H1 (cell line): ENCODE data around the gene INPP5A. TPM values are rescaled to one million over a fixed set of nuclear protein-coding genes. Genes with fewer than 3 reads are reported as not detected.

Experiments
- CTCF ChIA-PET: fragments of 300-600 bp; sonication (Branson Sonifier 250); formaldehyde crosslinking; loops from one replicate; lab custom pipeline; 2021; ENCODE audit not compliant: partially characterized antibody; lab: Charles Lee
- POLR2A ChIA-PET: fragments of 300-600 bp; sonication (Branson Sonifier 250); formaldehyde crosslinking; loops from one replicate; lab custom pipeline; 2021; ENCODE audit warnings: inconsistent platforms; ENCODE audit not compliant: partially characterized antibody; lab: Charles Lee
- DNase-seq, 2 experiments: peaks; one replicate each; pipeline versions ENCODE4 v3.0.0 to v3.0.0-alpha.2; 2010 to 2022; ENCODE audit warnings: low spot score in 2 of 2, low read depth in 1 of 2, mixed read lengths in 1 of 2
- FAIRE-seq: peaks from 2 replicates; lab custom pipeline; 2011; peaks lifted over from hg19 to GRCh38; lab: Jason Lieb, UNC
- H2AFZ ChIP-seq: 2 replicates; pipeline ENCODE4 v1.8.1; 2012; ENCODE audit warnings: low read length, inconsistent platforms
- H2AK5ac ChIP-seq: 2 replicates; pipeline ENCODE4 v1.6.1; 2013; ENCODE audit warnings: low read depth, low read length
- H2BK120ac ChIP-seq: replicated peaks from 2 replicates; pipeline ENCODE3; 2013; ENCODE audit warnings: low read depth, low read length, inconsistent platforms
- H2BK12ac ChIP-seq: 2 replicates; pipeline ENCODE4 v1.6.1; 2013; ENCODE audit warnings: low read depth, low read length
- H2BK15ac ChIP-seq: 2 replicates; pipeline ENCODE4 v1.6.1; 2013; ENCODE audit warnings: low read length
- H2BK20ac ChIP-seq: 2 replicates; pipeline ENCODE4 v1.6.1; 2013; ENCODE audit warnings: low read length
- H2BK5ac ChIP-seq: 2 replicates; pipeline ENCODE4 v1.6.1; 2013; ENCODE audit warnings: low read depth, low read length
- H3K14ac ChIP-seq: 2 replicates; pipeline ENCODE4 v1.6.1; 2013; ENCODE audit warnings: inconsistent platforms; ENCODE audit not compliant: insufficient read length
- H3K18ac ChIP-seq: 2 replicates; pipeline ENCODE4 v1.6.1; 2013; ENCODE audit warnings: low read length; ENCODE audit errors: extremely low read depth
- H3K23ac ChIP-seq: 2 replicates; pipeline ENCODE4 v1.6.1; 2013; ENCODE audit warnings: inconsistent platforms; ENCODE audit not compliant: insufficient read length
- H3K23me2 ChIP-seq: 2 replicates; pipeline ENCODE4 v1.6.1; 2013; ENCODE audit warnings: low read depth, low read length
- H3K27ac ChIP-seq: 2 replicates; pipeline ENCODE4 v1.6.1; 2011; ENCODE audit warnings: low read depth, low read length, inconsistent platforms
- H3K27me3 ChIP-seq, 4 experiments: replicated peaks in 1 of 4; 1 replicate in 1 of 4; 2 replicates in 3 of 4; pipeline versions ENCODE4 v1.6.1 to v1.8.1; 2011 to 2013; ENCODE audit warnings: low read length in 3 of 4, mild to moderate bottlenecking in 3 of 4, inconsistent platforms in 2 of 4, mixed read lengths in 2 of 4, moderate library complexity in 1 of 4; ENCODE audit not compliant: control insufficient read depth in 3 of 4, insufficient read depth in 3 of 4; ENCODE audit errors: extremely low read depth in 1 of 4
- H3K36me3 ChIP-seq, 4 experiments: 2 replicates each; pipeline versions ENCODE4 v1.6.1 to v1.8.1; 2011 to 2013; ENCODE audit warnings: mild to moderate bottlenecking in 4 of 4, low read length in 3 of 4, moderate library complexity in 2 of 4, control low read depth in 1 of 4, inconsistent platforms in 1 of 4; ENCODE audit not compliant: insufficient read depth in 4 of 4, control insufficient read depth in 2 of 4
- H3K4ac ChIP-seq: replicated peaks from 2 replicates; pipeline ENCODE3; 2013; ENCODE audit warnings: low read length, low read depth, mixed read lengths, inconsistent platforms; ENCODE audit not compliant: insufficient read length
- H3K4me1 ChIP-seq, 4 experiments: replicated peaks in 1 of 4; 1 replicate in 1 of 4; 2 replicates in 3 of 4; pipeline versions ENCODE4 v1.6.1 to v1.8.1; 2011 to 2013; ENCODE audit warnings: low read length in 3 of 4, inconsistent platforms in 2 of 4, mixed read lengths in 1 of 4; ENCODE audit not compliant: insufficient read depth in 4 of 4, control insufficient read depth in 3 of 4
- H3K4me2 ChIP-seq, 2 experiments: 2 replicates each; pipeline versions ENCODE4 v1.6.1 to v1.8.1; 2011 to 2013; ENCODE audit warnings: low read depth in 2 of 2, low read length in 2 of 2, control low read depth in 1 of 2, inconsistent platforms in 1 of 2, mild to moderate bottlenecking in 1 of 2; ENCODE audit not compliant: insufficient read depth in 1 of 2
- H3K4me3 ChIP-seq, 4 experiments: fragments of 200-600, 300-600 bp in 1 of 4; sonication (generic), shearing (Covaris generic), sonication (Bioruptor Twin) in 1 of 4; 2 replicates each; pipeline versions ENCODE4 v1.5.1 to v1.8.1; 2011 to 2016; ENCODE audit warnings: low read length in 4 of 4, low read depth in 3 of 4, control low read depth in 2 of 4, inconsistent platforms in 2 of 4, mild to moderate bottlenecking in 2 of 4, mixed read lengths in 1 of 4, moderate library complexity in 1 of 4; ENCODE audit not compliant: insufficient read depth in 2 of 4; ENCODE audit errors: extremely low read depth in 1 of 4
- H3K56ac ChIP-seq: replicated peaks from 2 replicates; pipeline ENCODE3; 2013; ENCODE audit warnings: low read depth, mild to moderate bottlenecking, mixed read lengths, low read length, inconsistent platforms; ENCODE audit not compliant: insufficient read length
- H3K79me1 ChIP-seq: 2 replicates; pipeline ENCODE4 v1.6.1; 2013; ENCODE audit warnings: low read depth, low read length, control low read depth
- H3K79me2 ChIP-seq, 2 experiments: 2 replicates each; pipeline versions ENCODE4 v1.6.1 to v1.8.1; 2012 to 2013; ENCODE audit warnings: low read length in 2 of 2, mild to moderate bottlenecking in 2 of 2, inconsistent platforms in 1 of 2; ENCODE audit not compliant: insufficient read depth in 2 of 2, control insufficient read depth in 1 of 2
- H3K9ac ChIP-seq, 4 experiments: replicated peaks in 1 of 4; 1 replicate in 1 of 4; 2 replicates in 3 of 4; pipeline versions ENCODE4 v1.6.1 to v1.8.1; 2011 to 2013; ENCODE audit warnings: low read depth in 3 of 4, low read length in 3 of 4, control low read depth in 2 of 4, mild to moderate bottlenecking in 2 of 4, moderate library complexity in 2 of 4, inconsistent platforms in 1 of 4; ENCODE audit errors: extremely low read depth in 1 of 4
- H3K9me3 ChIP-seq, 2 experiments: 2 replicates each; pipeline versions ENCODE4 v1.6.1 to v1.8.1; 2012 to 2013; ENCODE audit warnings: mild to moderate bottlenecking in 2 of 2, moderate library complexity in 2 of 2, control low read depth in 1 of 2, inconsistent platforms in 1 of 2, low read depth in 1 of 2, low read length in 1 of 2, mixed read lengths in 1 of 2; ENCODE audit not compliant: insufficient read depth in 2 of 2
- H4K20me1 ChIP-seq, 2 experiments: replicated peaks in 1 of 2; 2 replicates each; pipeline versions ENCODE3 to v1.8.1; 2011 to 2013; ENCODE audit warnings: inconsistent platforms in 2 of 2, low read length in 2 of 2, mild to moderate bottlenecking in 1 of 2; ENCODE audit not compliant: insufficient read depth in 2 of 2, control insufficient read depth in 1 of 2
- H4K5ac ChIP-seq: 2 replicates; pipeline ENCODE4 v1.6.1; 2013; ENCODE audit warnings: low read length, low read depth, mixed read lengths, inconsistent platforms; ENCODE audit not compliant: insufficient read length
- H4K8ac ChIP-seq: 2 replicates; pipeline ENCODE4 v1.8.0; 2013; ENCODE audit warnings: mild to moderate bottlenecking, moderate library complexity, low read length, inconsistent platforms; ENCODE audit not compliant: insufficient read depth; ENCODE audit errors: extremely low read depth
- H4K91ac ChIP-seq: replicated peaks from 2 replicates; pipeline ENCODE3; 2013; ENCODE audit warnings: low read length, mixed read lengths, inconsistent platforms; ENCODE audit not compliant: insufficient read length
- BRCA1 ChIP-seq: IDR thresholded peaks from 2 replicates; pipeline ENCODE4 v1.6.1; 2012; ENCODE audit warnings: low read depth, low read length, improper control_type of control experiment
- CBX8 ChIP-seq: fragments of 300-800, 300-1000 bp; sonication (generic); IDR thresholded peaks from 2 replicates; pipeline ENCODE4 v1.7.1; 2016; ENCODE audit warnings: low read depth, low read length, borderline replicate concordance
- CEBPB ChIP-seq: IDR thresholded peaks from 2 replicates; pipeline ENCODE4 v1.6.1; 2012; ENCODE audit warnings: low read depth, low read length
- CHD2 ChIP-seq: IDR thresholded peaks from 2 replicates; pipeline ENCODE4 v1.6.1; 2012; ENCODE audit warnings: low read length, improper control_type of control experiment
- CTCF ChIP-seq, 3 experiments: IDR thresholded peaks; 1 replicate in 2 of 3; 2 replicates in 1 of 3; pipeline versions ENCODE4 v1.5.1 to v1.6.1; 2011; ENCODE audit warnings: low read length in 3 of 3, mild to moderate bottlenecking in 3 of 3, inconsistent platforms in 2 of 3, low read depth in 1 of 3, moderate library complexity in 1 of 3; ENCODE audit not compliant: insufficient read depth in 1 of 3; ENCODE audit errors: control extremely low read depth in 1 of 3
- E2F6 ChIP-seq: IDR thresholded peaks from 2 replicates; pipeline ENCODE4 v1.6.1; 2012; ENCODE audit warnings: inconsistent platforms
- JUN ChIP-seq: IDR thresholded peaks from 2 replicates; pipeline ENCODE4 v1.6.1; 2011; ENCODE audit warnings: low read depth, mild to moderate bottlenecking, improper control_type of control experiment, low read length
- PHF8 ChIP-seq: fragments of 200-600 bp; sonication (generic); conservative IDR thresholded peaks from 2 replicates; pipeline ENCODE4 v1.7.1; 2012; ENCODE audit warnings: low read depth, mild to moderate bottlenecking, inconsistent platforms, low read length, moderate library complexity
- POU5F1 ChIP-seq: IDR thresholded peaks from 2 replicates; pipeline ENCODE4 v1.6.1; 2011; ENCODE audit warnings: low read depth, mild to moderate bottlenecking, low read length, moderate library complexity
- SP1 ChIP-seq: IDR thresholded peaks from 2 replicates; pipeline ENCODE4 v1.6.1; 2011; ENCODE audit warnings: low read depth, low read length
- TAF1 ChIP-seq: IDR thresholded peaks from 2 replicates; pipeline ENCODE4 v1.6.1; 2011; ENCODE audit warnings: mild to moderate bottlenecking, low read depth, low read length
- WGBS, 2 experiments: shearing (Covaris generic) in 1 of 2; methylation state at CpG; one replicate each; pipeline versions ENCODE4 v1.1.6 to v1.1.7; 2013 to 2015; ENCODE audit warnings: low lambda C conversion rate in 2 of 2, mixed read lengths in 2 of 2, inconsistent platforms in 1 of 2, low coverage in 1 of 2, missing lambda C conversion rate in 1 of 2; ENCODE audit not compliant: insufficient replicate concordance in 2 of 2, insufficient coverage in 1 of 2, insufficient read length in 1 of 2; ENCODE audit errors: extremely low coverage in 1 of 2, missing lambda C conversion rate in 1 of 2; 5-methylcytosine and 5-hydroxymethylcytosine counted together
- polyA plus RNA-seq, 7 experiments: library from polyadenylated mRNA; depleted of rRNA in 3 of 7; stranded (reverse) in 5 of 7; unstranded in 2 of 7; fragments of >200 nt in 5 of 7; fragments of 200-250 nt in 2 of 7; gene quantifications; 1 replicate in 5 of 7; 2 replicates in 1 of 7; 4 replicates in 1 of 7; pipeline versions ENCODE4 v1.2.1 to v1.2.3, GENCODE V29; 2011 to 2013; ENCODE audit warnings: missing spikeins in 2 of 7, mixed read lengths in 2 of 7
- total RNA-seq: library from RNA; stranded (reverse); fragmentation: NEBNext Ultra II Directional; extraction: Animal tissue kit (Norgen Biotek cat#: 25700); gene quantifications from 2 replicates; pipeline ENCODE4 v1.2.1, GENCODE V29; 2021

The INPP5A gene
- total and polyA plus RNA-seq, 2 of the 8 experiments (the other 6 are each of a cell fraction or from before 2014, with no cell fraction given): 19.7 to 27.5 TPM

- H4K5ac ChIP-seq: no peak overlapping the region
- FAIRE-seq (no peak), DNase-seq (no peak)
- H2AFZ ChIP-seq: no peak overlapping the region
- peaks cover 8% of the 10 kb centered on the region for H3K79me1 ChIP-seq
- no peak overlapping the region for H3K18ac ChIP-seq
- peaks cover 14 to 22% of the 10 kb centered on the region in 2 experiments for H3K9me3 ChIP-seq
- ChIA-PET POLR2A (no interaction called here), CTCF (interaction anchor here (0.8 kb wide), 1 partner anchor 20 kb away, joined by 3 read pairs; no protein-coding TSS in a partner anchor)
- H4K91ac ChIP-seq: no peak overlapping the region
- WGBS, 2 experiments: 87% methylated on average over 7 of the region's 7 CpGs; no CpG with 5 or more reads in 1 of the 2 experiments
- no peak overlapping the region for H2BK120ac ChIP-seq
- H3K14ac ChIP-seq: no peak overlapping the region
- H3K79me2 ChIP-seq: peaks cover 0 to 7% of the 10 kb centered on the region in 2 experiments; a peak in 1 of 4 replicates
- H3K4me1 ChIP-seq: peaks cover 0 to 2% (median under 1%) of the 10 kb centered on the region in 4 experiments; a peak in 2 of 7 replicates
- H3K27me3 ChIP-seq: no peaks in the 10 kb centered on the region; a peak in 2 of 7 replicates
- H3K23me2 ChIP-seq: no peaks in the 10 kb centered on the region
- no peak overlapping the region for H3K9ac ChIP-seq
- H2BK15ac ChIP-seq: no peak overlapping the region
- H2BK20ac ChIP-seq: no peak overlapping the region
- H3K36me3 ChIP-seq: no peaks in the 10 kb centered on the region
- H3K23ac ChIP-seq: no peak overlapping the region
- H4K20me1 ChIP-seq: peaks cover 0 to 22% of the 10 kb centered on the region in 2 experiments
- no peak overlapping the region for H4K8ac ChIP-seq
- H3K27ac ChIP-seq: no peak overlapping the region
- no peak overlapping the region for H3K4me3 ChIP-seq
- no peak overlapping the region for H3K4ac ChIP-seq
- H2BK12ac ChIP-seq: no peak overlapping the region
- H2BK5ac ChIP-seq: no peak overlapping the region
- H3K4me2 ChIP-seq: no peak overlapping the region
- no peak overlapping the region for H3K56ac ChIP-seq
- no peak overlapping the region for H2AK5ac ChIP-seq
- TF ChIP-seq CTCF (IDR thresholded peaks at IDR 0.05; ENCODE audit: control extremely low read depth in 1 of 3, insufficient read depth in 1 of 3, low read depth in 1 of 3, low read length in 3 of 3): no peak
- TF ChIP-seq BRCA1: no peak
- no peak for TF ChIP-seq CHD2
- TF ChIP-seq CBX8: no peak
- TF ChIP-seq SP1: no peak
- no peak for TF ChIP-seq POU5F1
- no peak for TF ChIP-seq PHF8
- TF ChIP-seq TAF1: no peak
- no peak for TF ChIP-seq JUN
- no peak for TF ChIP-seq E2F6
- TF ChIP-seq CEBPB: no peak
Measured at GRCh38 chr10:132595854-132596253, 58.3 kb downstream of the INPP5A start.
